ENCODE results near the gene ZBTB2.
"Not testable (repeated sequence)": the region's sequence is repeated elsewhere in the genome, so short reads cannot be mapped to it uniquely, and the experiment has no call there.

Gene ZBTB2

GRCh38 chr6:151384151-151384550 lies 7.2 kb downstream of the ZBTB2 start:
- TF ChIP-seq, protein P1, sequence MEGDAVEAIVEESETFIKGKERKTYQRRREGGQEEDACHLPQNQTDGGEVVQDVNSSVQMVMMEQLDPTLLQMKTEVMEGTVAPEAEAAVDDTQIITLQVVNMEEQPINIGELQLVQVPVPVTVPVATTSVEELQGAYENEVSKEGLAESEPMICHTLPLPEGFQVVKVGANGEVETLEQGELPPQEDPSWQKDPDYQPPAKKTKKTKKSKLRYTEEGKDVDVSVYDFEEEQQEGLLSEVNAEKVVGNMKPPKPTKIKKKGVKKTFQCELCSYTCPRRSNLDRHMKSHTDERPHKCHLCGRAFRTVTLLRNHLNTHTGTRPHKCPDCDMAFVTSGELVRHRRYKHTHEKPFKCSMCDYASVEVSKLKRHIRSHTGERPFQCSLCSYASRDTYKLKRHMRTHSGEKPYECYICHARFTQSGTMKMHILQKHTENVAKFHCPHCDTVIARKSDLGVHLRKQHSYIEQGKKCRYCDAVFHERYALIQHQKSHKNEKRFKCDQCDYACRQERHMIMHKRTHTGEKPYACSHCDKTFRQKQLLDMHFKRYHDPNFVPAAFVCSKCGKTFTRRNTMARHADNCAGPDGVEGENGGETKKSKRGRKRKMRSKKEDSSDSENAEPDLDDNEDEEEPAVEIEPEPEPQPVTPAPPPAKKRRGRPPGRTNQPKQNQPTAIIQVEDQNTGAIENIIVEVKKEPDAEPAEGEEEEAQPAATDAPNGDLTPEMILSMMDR (IDR thresholded peaks at IDR 0.05) = no peak
- Histone ChIP-seq H3K27ac (no peak overlapping the region), H3K4me3 (no peak overlapping the region)
- DNase-seq (ENCODE audit: low spot score) = no peak

- not testable (repeated sequence) for H3K4me3 ChIP-seq; H3K27ac ChIP-seq; DNase-seq (ENCODE audit: low spot score)
These were observed 8.7 kb downstream of the ZBTB2 start for GRCh38 chr6:151382631-151383030.

DNA sequence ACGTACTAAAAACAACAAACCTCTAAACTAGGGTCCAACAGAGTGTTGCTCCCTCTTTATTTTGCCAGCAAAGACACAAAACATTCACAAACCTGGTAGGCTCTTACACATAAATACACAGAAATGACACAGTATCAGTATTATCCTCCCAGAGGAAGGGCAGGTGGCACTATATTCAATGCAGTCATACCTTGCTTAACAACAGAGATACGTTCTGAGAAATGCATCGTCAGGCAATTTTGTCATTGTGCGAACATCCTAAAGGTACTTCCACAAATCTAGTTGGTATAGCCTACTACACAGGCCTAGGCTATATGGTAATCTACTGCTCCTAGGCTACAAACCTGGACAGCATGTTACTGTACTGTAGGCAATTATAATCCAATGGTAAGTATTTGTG lies 9.6 kb downstream of the ZBTB2 start:
- no peak for DNase-seq (ENCODE audit: low spot score)
- TF ChIP-seq, protein P1 (IDR thresholded peaks at IDR 0.05) = no peak
- Histone ChIP-seq H3K4me3 (no peak overlapping the region), H3K27ac (no peak overlapping the region)

- no peak for DNase-seq (ENCODE audit: low spot score)
- peak overlapping the region in 1 of 2 donors; percentile 42 for H3K27ac ChIP-seq
- TF ChIP-seq, protein P1 (IDR thresholded peaks at IDR 0.05) = no peak
- no peak overlapping the region for H3K4me3 ChIP-seq
These were observed 10.5 kb downstream of the ZBTB2 start for GRCh38 chr6:151380848-151381205.

DNA sequence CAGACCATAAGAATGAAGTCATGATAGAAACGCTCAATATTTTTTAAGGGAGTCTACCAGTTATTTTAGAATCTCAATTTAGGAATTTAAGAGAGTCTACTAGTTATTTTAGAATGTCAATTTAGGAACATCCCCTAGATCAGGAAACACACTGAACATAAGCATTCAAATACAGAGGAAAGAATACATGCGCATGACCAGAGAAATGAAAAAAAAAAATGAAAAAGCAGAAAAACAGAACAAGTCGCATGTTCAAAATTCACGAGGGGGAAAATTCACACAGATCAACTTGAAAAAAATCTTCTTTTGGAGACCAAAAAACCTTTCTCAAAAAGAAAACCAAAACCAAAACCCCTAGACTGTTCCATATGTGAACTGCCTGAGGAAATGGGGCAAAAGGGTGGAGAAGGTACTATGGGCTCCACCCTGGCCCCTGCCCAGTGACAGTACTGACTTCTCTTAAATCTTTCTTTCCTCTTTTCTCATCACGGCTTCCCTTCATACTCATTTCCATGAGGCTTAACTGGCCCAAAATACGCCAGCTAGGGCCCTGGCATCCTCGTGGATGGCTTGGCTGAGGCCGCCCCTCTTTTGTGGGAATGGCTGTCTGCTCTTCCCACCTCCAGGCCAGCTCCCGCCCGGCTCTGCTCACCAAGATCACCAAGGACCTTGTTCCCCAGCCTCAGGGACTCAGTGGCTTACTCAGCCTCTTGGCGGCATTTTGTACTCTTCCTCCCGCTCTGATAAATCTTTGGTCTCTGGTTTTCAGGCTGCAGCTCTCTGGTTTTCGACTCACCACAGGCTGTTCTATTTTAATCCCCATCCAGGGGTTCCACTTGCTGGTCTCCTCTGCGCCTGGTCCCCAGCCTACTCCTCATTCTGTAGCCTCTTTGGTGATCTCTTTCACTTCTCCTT lies 11.2 kb downstream of the ZBTB2 start:
- no peak for DNase-seq (ENCODE audit: low spot score)
- peak overlapping the region; percentile 17 for H3K4me3 ChIP-seq
- TF ChIP-seq, protein P1 (IDR thresholded peaks at IDR 0.05) = no peak
- H3K27ac ChIP-seq = peak overlapping the region; percentile 27 to 42

- TF ChIP-seq, protein P1 (IDR thresholded peaks at IDR 0.05) = no peak
- no peak for DNase-seq (ENCODE audit: low spot score)
- Histone ChIP-seq H3K27ac (no peak overlapping the region), H3K4me3 (no peak overlapping the region)
These were observed 14.3 kb downstream of the ZBTB2 start for GRCh38 chr6:151377095-151377494.

DNA sequence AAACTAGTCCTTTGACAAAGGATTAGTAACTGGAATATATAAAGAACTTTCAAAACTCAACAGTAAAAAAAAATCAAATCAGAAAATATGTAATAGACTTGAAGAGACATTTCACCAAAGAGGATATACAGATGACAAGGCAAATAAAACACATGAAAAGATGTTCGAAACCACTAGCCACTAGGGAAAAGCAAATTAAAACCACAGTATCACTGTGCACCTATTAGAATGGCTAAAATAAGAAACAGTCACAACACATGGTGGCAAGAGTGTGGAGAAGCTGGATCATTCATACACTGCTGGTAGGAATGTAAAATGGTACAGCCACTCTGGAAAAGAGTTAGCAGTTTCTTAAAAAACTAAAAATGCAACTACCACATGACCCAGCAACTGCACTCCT lies 14.9 kb downstream of the ZBTB2 start:
- Histone ChIP-seq H3K27ac (no peak overlapping the region), H3K4me3 (no peak overlapping the region)
- DNase-seq (ENCODE audit: low spot score) = no peak
- TF ChIP-seq, protein P1 (IDR thresholded peaks at IDR 0.05) = no peak

All from coronary artery (tissue), 2 donors.